HCT116 (cell line): ENCODE measurements around the gene MMS22L. TPM values are rescaled to one million over a fixed set of nuclear protein-coding genes. Genes with fewer than 3 reads are reported as not detected.

Experiments
- ATAC-seq: fragments of 200-7000 bp; cut with Tn5 transposase; 2 replicates; pipeline ENCODE4 v1.9.1; 2020; ENCODE audit warnings: mild to moderate bottlenecking, moderate library complexity
- BruUV-seq: library from RNA; stranded (reverse); fragments of 400-500 nt; replicated peaks from 2 replicates; lab custom pipeline; 2021; lab: Mats Ljungman, UMichigan
- CTCF ChIA-PET: fragments of 300-600 bp; sonication (Branson Sonifier 250); formaldehyde crosslinking; loops from one replicate; lab custom pipeline; 2021; ENCODE audit warnings: antibody characterized with exemption; lab: Charles Lee
- POLR2A ChIA-PET: fragments of 300-600, 350-600 bp; sonication (Branson Sonifier 250); formaldehyde crosslinking; loops from one replicate; lab custom pipeline; 2021; ENCODE audit warnings: antibody characterized with exemption; lab: Charles Lee
- RAD21 ChIA-PET, 2 experiments: fragments of 300-600 bp; sonication (Branson Sonifier 250); formaldehyde crosslinking; loops; one replicate each; lab custom pipeline; 2023; ENCODE audit warnings: low total read pairs in 2 of 2; ENCODE audit not compliant: uncharacterized antibody in 2 of 2, unreplicated experiment in 2 of 2, low non-redundant PET in 1 of 2; lab: Charles Lee
- DNase-seq: peaks from one replicate; pipeline ENCODE4 v3.0.0-alpha.2; 2010; ENCODE audit warnings: low read depth, low spot score
- H2AFZ ChIP-seq: fragments of 200-600 bp; shearing (Covaris generic), sonication (generic); 2 replicates; pipeline ENCODE4 v1.6.1; 2017; ENCODE audit warnings: low read depth, mixed run types, mixed read lengths, antibody characterized with exemption, low read length; ENCODE audit not compliant: poor library complexity, severe bottlenecking
- H3K27ac ChIP-seq: 2 replicates; pipeline ENCODE4 v1.5.1; 2012; ENCODE audit warnings: low read depth, low read length
- H3K27me3 ChIP-seq: fragments of 200-600 bp; sonication (generic); 2 replicates; pipeline ENCODE4 v1.6.1; 2016; ENCODE audit warnings: mixed run types, low read length, mixed read lengths; ENCODE audit not compliant: insufficient read depth
- H3K36me3 ChIP-seq, 2 experiments: fragments of 200-500 bp in 1 of 2; fragments of 200-600 bp in 1 of 2; sonication (Bioruptor generic) in 1 of 2; sonication (generic) in 1 of 2; 2 replicates each; pipeline versions ENCODE4 v1.5.1 to v1.6.1; 2014 to 2016; ENCODE audit warnings: low read length in 2 of 2, inconsistent platforms in 1 of 2, mixed read lengths in 1 of 2, mixed run types in 1 of 2; ENCODE audit not compliant: insufficient read depth in 2 of 2, control insufficient read depth in 1 of 2
- H3K4me1 ChIP-seq, 2 experiments: fragments of 200-600 bp in 1 of 2; sonication (generic) in 1 of 2; 2 replicates each; pipeline versions ENCODE4 v1.5.1 to v1.6.1; 2012 to 2017; ENCODE audit warnings: low read length in 2 of 2, inconsistent platforms in 1 of 2, mild to moderate bottlenecking in 1 of 2, mixed read lengths in 1 of 2, mixed run types in 1 of 2, moderate library complexity in 1 of 2; ENCODE audit not compliant: insufficient read depth in 2 of 2, control insufficient read depth in 1 of 2
- H3K4me2 ChIP-seq: fragments of 200-600 bp; sonication (generic); 2 replicates; pipeline ENCODE4 v1.6.1; 2017; ENCODE audit warnings: mixed run types, low read length, mixed read lengths
- H3K4me3 ChIP-seq, 2 experiments: fragments of 200-600 bp in 1 of 2; sonication (generic) in 1 of 2; replicated peaks in 1 of 2; 2 replicates each; pipeline ENCODE4 v1.5.1; 2011 to 2016; ENCODE audit warnings: low read length in 2 of 2, control low read depth in 1 of 2, low read depth in 1 of 2, mild to moderate bottlenecking in 1 of 2, mixed read lengths in 1 of 2, mixed run types in 1 of 2
- H3K79me2 ChIP-seq: fragments of 200-600 bp; sonication (generic); 2 replicates; pipeline ENCODE4 v1.6.1; 2017; ENCODE audit warnings: mild to moderate bottlenecking, mixed run types, low read length, moderate library complexity, mixed read lengths; ENCODE audit not compliant: insufficient read depth
- H3K9ac ChIP-seq: fragments of 200-600 bp; sonication (generic); 2 replicates; pipeline ENCODE4 v1.6.1; 2016; ENCODE audit warnings: low read length, mixed read lengths
- H3K9me2 ChIP-seq: fragments of 200-600 bp; sonication (generic), shearing (Covaris generic); 2 replicates; pipeline ENCODE4 v1.6.1; 2017; ENCODE audit warnings: mixed run types, mild to moderate bottlenecking, moderate library complexity; ENCODE audit not compliant: insufficient read depth
- H3K9me3 ChIP-seq, 2 experiments: fragments of 200-500 bp in 1 of 2; fragments of 200-600 bp in 1 of 2; sonication (Bioruptor generic) in 1 of 2; sonication (generic) in 1 of 2; 2 replicates each; pipeline ENCODE4 v1.6.1; 2014 to 2017; ENCODE audit warnings: low read length in 2 of 2, mixed read lengths in 2 of 2, inconsistent platforms in 1 of 2, low read depth in 1 of 2, mild to moderate bottlenecking in 1 of 2, mixed run types in 1 of 2, moderate library complexity in 1 of 2; ENCODE audit not compliant: control insufficient read depth in 1 of 2, insufficient read depth in 1 of 2
- H4K20me1 ChIP-seq: fragments of 200-600 bp; sonication (generic), shearing (Covaris generic); 2 replicates; pipeline ENCODE4 v1.6.1; 2017; ENCODE audit warnings: mixed run types, mild to moderate bottlenecking, moderate library complexity; ENCODE audit not compliant: insufficient read depth
- CBX3 ChIP-seq: IDR thresholded peaks from 2 replicates; pipeline ENCODE4 v1.6.1; 2012; ENCODE audit warnings: low read depth
- EGR1 ChIP-seq: IDR thresholded peaks from 2 replicates; pipeline ENCODE4 v1.6.1; 2012; ENCODE audit warnings: low read depth
- ZFX ChIP-seq: fragments of 450-650 bp; IDR thresholded peaks from 2 replicates; pipeline ENCODE4 v1.6.1; 2017
- intact Hi-C: fragments of 100-400 bp; cut with micrococcal nuclease; formaldehyde crosslinking; loops from 2 replicates; pipeline ENCODE4 v1.10.0; 2022
- total RNA-seq: library from RNA; stranded (reverse); gene quantifications from one replicate; pipeline ENCODE4 v1.2.1, GENCODE V29; 2021; ENCODE audit not compliant: unreplicated experiment
- TF ChIP-seq, protein P1 (sequence below): IDR thresholded peaks from 2 replicates; pipeline ENCODE4 v1.6.1; 2011; ENCODE audit warnings: mild to moderate bottlenecking, low read length, moderate library complexity; ENCODE audit not compliant: insufficient replicate concordance; ENCODE audit errors: extremely low read depth

The MMS22L gene
- total RNA-seq, 1 experiment from 2014 or later, result 44.1 TPM

GRCh38 chr6:97092673-97093305, 190.2 kb downstream of the MMS22L start:
- no peaks in the 10 kb centered on the region for H4K20me1 ChIP-seq
- intact Hi-C loops, result no loop called here
- H3K27me3 ChIP-seq, result no peaks in the 10 kb centered on the region
- BruUV-seq, result no TSS peak
- ChIA-PET POLR2A (no interaction called here), RAD21 (no interaction called here)
- H2AFZ ChIP-seq, result no peak overlapping the region
- no peak overlapping the region for H3K4me2 ChIP-seq
- no peaks in the 10 kb centered on the region for H3K9me2 ChIP-seq
- no peak overlapping the region for H3K27ac ChIP-seq
- no peak for DNase-seq
- TF ChIP-seq CBX3 (no peak), EGR1 (no peak), ZFX (no peak)
- TF ChIP-seq, protein P1, sequence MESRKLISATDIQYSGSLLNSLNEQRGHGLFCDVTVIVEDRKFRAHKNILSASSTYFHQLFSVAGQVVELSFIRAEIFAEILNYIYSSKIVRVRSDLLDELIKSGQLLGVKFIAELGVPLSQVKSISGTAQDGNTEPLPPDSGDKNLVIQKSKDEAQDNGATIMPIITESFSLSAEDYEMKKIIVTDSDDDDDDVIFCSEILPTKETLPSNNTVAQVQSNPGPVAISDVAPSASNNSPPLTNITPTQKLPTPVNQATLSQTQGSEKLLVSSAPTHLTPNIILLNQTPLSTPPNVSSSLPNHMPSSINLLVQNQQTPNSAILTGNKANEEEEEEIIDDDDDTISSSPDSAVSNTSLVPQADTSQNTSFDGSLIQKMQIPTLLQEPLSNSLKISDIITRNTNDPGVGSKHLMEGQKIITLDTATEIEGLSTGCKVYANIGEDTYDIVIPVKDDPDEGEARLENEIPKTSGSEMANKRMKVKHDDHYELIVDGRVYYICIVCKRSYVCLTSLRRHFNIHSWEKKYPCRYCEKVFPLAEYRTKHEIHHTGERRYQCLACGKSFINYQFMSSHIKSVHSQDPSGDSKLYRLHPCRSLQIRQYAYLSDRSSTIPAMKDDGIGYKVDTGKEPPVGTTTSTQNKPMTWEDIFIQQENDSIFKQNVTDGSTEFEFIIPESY, result no peak
- TF ChIP-seq, all 23 proteins: peak for 0
- Histone ChIP-seq H3K36me3 (no peaks in the 10 kb centered on the region), H3K4me3 (no peak overlapping the region), H3K4me1 (no peaks in the 10 kb centered on the region), H3K9ac (no peak overlapping the region), H3K79me2 (no peaks in the 10 kb centered on the region), H3K9me3 (no peaks in the 10 kb centered on the region)
- CTCF ChIA-PET, result no interaction called here
- no peak for ATAC-seq
